ENCODE data around the gene XRCC1.

The XRCC1 gene

DNA sequence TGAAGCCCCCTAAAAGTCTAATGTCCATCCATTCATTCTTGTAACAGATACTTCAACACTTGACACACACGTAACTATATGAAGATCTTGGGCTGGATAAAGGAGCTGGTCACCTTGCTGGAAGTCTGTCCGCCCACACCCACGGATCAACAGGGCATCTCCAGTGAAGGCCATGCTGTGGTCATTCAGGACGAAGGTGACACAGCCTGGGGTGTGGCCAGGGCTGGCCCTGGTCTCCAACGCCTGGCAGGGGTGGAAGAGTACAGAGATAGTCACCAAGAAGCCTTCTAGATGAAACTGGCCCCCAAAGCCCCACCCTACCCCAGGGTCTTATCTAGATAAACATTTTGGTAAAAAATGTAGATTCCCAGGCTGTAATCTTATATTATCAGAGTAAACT lies 64.0 kb downstream of the XRCC1 start:
- DNase-seq: no peak

DNA sequence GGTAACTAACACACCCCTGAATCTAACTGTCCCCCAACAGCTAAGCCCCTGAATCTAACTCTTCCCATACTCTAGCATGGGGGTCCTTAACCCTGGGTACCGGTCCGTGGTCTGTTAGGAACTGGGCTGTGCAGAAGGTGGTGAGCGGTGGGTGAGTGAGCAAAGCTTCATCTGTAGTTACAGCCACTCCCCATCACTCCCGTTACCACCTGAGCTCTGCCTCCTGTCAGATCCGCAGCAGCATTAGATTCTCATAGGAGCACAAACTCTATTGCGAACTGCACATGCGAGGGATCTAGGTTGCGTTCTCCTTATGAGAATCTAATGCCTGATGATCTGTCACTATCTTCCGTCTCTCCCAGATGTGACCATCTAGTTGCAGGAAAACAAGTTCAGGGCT lies 64.6 kb downstream of the XRCC1 start:
- no peak for DNase-seq

DNA sequence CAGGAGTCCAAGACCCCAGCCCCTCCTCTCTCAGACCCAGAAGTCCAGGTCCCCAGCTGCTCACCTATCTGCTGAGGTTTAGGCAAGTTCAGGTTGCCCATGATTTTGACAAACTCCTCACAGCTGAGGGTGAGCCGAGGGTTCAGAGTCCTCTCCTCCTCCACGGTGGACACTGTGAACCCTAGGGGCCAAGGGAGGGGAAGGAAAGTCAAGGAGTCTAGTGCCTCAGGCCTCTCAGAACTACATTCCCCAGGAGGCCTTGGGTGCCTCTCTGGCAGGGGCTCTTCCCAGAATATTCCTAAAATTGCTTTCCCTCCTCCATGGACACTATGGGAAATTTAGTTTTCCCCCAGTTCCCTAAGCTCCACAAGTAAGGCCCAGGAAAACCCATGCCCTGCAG lies 67.4 kb downstream of the XRCC1 start:
- no peak for DNase-seq

DNA sequence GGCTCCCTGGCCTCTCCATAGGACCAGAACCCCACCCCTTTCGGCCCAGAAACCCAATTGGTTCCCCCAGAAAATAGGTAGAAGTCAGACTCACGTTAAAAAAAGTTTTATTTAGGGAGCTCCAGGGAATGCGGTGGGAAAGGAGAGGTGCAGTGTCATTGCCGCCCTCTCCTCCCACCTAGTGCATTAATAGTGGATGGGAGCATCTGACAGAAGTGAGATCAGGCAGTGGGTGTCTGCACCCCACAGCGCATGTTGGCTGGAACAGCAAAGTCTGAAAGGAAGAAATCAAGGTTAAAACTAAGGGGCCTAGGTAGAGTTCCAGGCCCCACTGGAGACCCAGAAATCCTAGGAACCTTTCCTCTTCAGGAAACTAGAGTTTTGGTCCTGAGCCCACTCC lies 68.7 kb downstream of the XRCC1 start:
- DNase-seq: no peak

DNA sequence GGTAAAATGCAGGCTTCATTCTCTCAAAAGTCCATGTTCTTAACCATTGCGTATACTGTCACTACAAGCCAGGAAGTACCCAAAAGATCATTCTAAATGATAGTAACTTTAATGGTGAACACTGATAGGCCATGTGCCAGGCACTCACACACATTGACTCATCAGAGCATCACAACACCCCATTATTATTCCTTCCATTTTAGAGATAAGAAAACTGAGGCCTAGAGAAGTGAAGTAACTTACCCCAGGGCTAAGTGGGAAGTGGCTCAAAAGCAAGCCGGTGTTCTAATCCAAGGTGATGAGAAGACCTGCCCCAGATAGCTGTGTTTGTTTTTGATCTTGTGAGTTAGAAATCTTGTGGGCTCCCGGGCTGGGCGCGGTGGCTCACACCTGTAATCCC lies 69.4 kb downstream of the XRCC1 start:
- DNase-seq: no peak

DNA sequence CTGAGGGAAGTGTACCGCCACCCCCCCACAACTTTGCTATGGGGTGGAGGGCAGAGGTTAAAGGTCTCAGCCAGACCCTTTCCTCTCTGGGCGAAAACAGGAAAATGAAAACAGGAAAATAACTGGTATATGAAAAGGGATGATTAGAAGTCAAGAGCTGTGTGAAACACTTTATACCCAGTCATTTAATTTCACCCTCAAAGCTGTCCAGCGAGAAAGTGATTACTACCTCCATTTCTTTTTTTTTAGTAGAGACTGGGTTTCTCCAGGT lies 70.2 kb downstream of the XRCC1 start:
- DNase-seq: no peak

DNA sequence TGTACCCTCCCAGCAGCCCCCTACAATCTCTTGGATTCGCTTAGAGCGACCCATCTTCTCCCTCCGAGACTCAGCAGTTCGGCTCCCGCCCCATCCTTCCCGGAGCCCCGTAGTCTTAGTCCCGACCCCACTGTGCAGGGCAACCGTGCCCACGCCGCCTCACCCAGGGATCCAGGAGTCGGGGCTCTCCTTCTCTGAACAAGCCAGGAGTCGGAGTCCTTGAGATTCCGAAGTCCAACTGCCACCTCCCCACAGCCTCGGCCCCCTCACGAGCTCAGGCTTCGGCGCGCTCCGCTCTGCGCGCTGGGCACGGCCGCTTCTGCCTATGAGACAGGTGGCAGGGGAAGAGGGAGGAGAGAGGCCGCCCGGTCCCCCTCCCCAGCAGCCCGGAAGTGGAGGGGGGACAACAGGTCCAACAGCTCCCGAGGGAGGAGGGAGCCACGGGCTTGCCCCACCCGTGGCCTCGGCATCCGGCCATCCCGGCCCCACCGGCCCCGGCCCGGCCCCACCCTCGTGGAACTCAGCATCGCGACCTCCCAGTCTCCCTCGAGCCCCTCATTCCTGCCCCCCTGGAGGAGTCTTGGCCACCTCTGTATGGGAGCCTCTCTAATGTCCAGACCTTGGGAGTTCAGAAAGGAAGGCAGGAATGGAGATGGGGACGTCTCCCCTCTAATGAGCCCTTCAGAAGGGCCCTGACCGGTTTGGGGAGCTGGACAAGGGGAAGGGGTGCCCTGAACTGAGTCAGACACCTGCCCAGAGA lies 70.7 kb downstream of the XRCC1 start, which contains the start of gene PHLDB3:
Gene PHLDB3 (minus strand): TSS at position 321 of the 760 bp plus-strand sequence. CDS start 628 bp downstream, outside the sequence.
- peak; percentile 64 for DNase-seq

DNA sequence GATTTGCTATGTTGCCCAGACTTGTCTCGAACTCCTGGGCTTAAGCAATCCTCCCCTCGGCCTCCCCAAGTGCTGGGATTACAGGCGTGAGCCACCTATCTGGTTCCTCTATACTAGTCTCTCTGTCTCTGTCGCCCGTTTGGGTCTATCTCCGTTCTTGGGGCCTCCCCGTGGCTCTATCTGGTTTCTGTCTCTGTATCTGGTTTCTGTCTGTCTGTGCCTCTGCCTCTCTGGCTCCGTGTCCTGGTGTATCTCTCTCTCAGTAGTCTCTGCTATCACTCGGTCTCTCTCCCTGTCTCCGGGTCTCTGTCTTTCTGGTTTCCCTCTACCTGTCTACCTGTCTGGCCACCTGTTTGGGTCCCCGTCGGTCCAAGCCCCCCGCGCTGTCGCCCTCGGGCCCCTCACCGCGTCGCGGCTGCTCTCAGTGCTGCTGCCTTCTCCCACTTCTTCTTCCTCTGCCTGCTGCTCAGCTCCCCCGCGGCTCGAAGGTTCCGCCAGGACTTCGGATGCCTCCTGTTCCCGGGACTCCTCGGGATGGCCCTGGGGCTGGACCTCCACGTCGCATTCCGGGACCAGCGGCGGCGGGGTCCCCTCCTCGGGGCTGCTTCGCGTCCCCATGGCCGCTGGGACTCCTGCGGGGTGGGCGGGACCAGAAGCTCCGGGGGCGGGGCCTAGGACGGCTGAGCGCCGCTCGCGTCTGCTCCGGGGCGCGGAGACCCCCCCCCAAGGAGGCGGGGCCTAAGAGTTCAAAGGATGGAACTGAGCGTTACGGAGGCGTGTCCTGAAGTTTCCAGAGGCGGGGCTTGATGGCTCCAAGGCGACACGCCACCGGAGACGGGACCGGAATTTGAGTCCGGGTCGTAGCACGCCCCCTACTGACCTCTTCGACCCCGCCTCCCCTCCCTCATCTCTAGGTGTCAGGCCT lies 71.6 kb downstream of the XRCC1 start:
- peak; percentile 74 for DNase-seq

- no peak for DNase-seq
Observed at GRCh38 chr19:43502419-43502976, 72.8 kb downstream of the XRCC1 start.

DNA sequence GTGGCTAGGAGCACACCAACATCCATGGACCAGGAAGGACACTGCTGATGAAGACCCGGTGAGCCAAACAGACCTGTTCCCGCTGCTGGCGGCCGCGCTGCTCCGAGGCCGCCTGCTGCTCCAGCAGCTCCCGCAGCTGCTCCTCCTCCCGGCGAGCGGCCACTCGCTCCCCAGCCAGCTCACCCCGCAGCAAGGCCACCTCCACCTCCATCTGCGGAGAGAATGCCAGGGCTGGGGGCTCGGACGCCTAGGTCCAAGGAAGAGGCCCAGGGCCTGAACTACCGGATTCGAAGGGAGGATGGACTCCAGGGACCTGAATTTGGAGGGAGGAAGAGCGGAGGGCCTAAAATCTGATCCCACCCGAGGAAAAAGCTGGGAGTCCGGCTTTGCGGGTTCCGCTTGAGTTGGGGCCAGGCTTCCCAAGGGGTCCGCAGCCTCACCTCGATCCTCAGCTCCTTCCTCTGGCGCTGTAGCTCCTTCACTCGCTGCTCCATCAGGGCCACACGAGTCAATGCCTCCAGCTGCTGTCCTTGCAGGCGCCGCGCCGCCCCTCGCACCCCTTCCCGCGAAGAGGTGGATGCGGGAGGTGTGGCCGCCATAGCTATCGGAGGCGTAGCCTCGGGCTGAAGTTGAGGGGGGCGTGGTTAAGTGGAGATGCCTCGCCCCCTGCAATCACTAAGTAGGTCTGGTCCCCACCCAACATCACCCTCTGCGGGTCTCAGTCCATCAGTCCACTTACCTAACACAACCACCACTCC lies 73.5 kb downstream of the XRCC1 start:
- no peak for DNase-seq

- no peak for DNase-seq
Observed at GRCh38 chr19:43499042-43499441, 76.3 kb downstream of the XRCC1 start.

DNA sequence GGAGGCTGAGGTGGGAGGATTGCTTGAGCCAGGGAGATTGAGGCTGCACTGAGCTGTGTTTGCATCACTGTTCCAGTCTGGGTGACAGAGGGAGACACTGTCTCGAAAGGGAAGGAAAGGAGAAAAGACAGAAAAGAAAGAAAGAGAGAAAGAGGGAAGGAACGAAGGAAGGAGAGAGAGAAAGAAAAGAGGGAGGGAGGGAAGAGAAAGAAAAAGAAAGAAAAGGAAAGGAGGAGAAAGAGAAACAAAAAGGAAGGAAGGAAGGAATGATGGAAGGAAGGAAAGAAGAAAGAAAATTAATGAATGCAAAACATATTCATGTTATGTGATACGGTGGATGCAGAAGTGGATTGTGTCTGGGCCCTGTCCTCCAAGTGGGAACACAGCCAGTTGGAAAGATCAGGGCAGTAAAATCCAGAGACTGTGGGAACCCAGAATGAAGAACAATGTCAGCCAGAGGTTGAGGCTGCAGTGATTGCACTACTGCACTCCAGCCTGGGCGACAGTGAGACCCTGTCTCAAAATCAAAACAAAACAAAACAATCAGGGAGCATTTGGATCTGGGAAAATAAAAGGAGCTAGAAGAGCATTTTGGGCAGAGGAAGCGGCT lies 77.0 kb downstream of the XRCC1 start:
- DNase-seq: no peak

GRCh38 chr19:43496960-43497359 lies 78.4 kb downstream of the XRCC1 start:
- no peak for DNase-seq

DNA sequence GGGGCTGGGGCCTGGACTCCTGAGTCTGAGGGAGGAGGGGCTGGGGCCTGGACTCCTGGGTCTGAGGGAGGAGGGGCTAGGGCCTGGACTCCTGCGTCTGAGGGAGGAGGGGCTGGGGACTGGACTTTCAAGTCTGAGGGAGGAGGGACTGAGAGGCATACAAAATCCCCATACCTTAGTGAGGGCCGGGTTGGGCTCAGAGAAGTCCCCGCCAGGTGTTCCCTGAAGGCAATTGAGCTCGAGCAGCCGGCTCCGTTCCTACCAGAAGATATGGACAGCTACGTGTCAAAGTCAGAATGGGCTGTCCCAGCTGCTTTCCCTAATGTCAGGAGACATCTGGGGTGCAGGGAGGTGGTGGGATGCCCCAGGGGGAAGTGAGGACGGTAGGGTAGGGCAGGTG lies 80.2 kb downstream of the XRCC1 start:
- DNase-seq: no peak

Measured in COR-L47 (cell line).